Tibial nerve (tissue), 4 donors: ENCODE results near the gene FAM236C. TPM values are rescaled to one million over a fixed set of nuclear protein-coding genes. Genes with fewer than 3 reads are reported as not detected.
"Not testable (repeated sequence)": the region's sequence is repeated elsewhere in the genome, so short reads cannot be mapped to it uniquely, and the experiment has no call there.

Source experiments
- DNase-seq, 2 donors: peaks; one replicate each; pipeline ENCODE4 v3.0.0-alpha.2; 2019; ENCODE audit warnings: low spot score in 2 of 2
- H3K27ac ChIP-seq, 4 donors: fragments of 200-600 bp; sonication (generic) in 3 of 4; one replicate each; pipeline ENCODE4 v1.5.1; 2017 to 2019; ENCODE audit warnings: mild to moderate bottlenecking in 1 of 4
- H3K27me3 ChIP-seq, 2 donors: fragments of 200-600 bp; sonication (generic) in 1 of 2; one replicate each; pipeline versions ENCODE4 v1.5.1 to v1.6.0; 2017 to 2019
- H3K36me3 ChIP-seq, 3 donors: fragments of 200-600 bp; sonication (generic); one replicate each; pipeline ENCODE4 v1.5.1; 2018 to 2019
- H3K4me1 ChIP-seq, 4 donors: fragments of 200-600 bp; sonication (generic) in 3 of 4; one replicate each; pipeline ENCODE4 v1.5.1; 2017 to 2019
- H3K4me3 ChIP-seq, 4 donors: fragments of 200-600 bp; sonication (generic) in 3 of 4; one replicate each; pipeline ENCODE4 v1.5.1; 2017 to 2019; ENCODE audit warnings: mild to moderate bottlenecking in 1 of 4, moderate library complexity in 1 of 4
- H3K9me3 ChIP-seq, 4 donors: fragments of 200-600 bp; sonication (generic) in 3 of 4; one replicate each; pipeline ENCODE4 v1.5.1; 2017 to 2019
- WGBS, 2 donors: methylation state at CpG; one replicate each; pipeline ENCODE4 v1.1.5; 2018; 5-methylcytosine and 5-hydroxymethylcytosine counted together
- total RNA-seq, 4 donors: library from RNA; depleted of rRNA; stranded (reverse); fragments of >200 nt; gene quantifications; one replicate each; pipeline ENCODE4 v1.1.0, GENCODE V29; 2016

The FAM236C gene
- not detected for total RNA-seq

- WGBS, 2 donors, result no CpG with 5 or more reads among the region's 13 CpGs
- not testable (repeated sequence) for H3K36me3 ChIP-seq, H3K4me1 ChIP-seq, DNase-seq, H3K4me3 ChIP-seq, H3K27ac ChIP-seq, H3K9me3 ChIP-seq, H3K27me3 ChIP-seq
These were observed at the start of gene FAM236C for GRCh38 chrX:72912315-72912714. TSS of gene FAM236C (plus strand) at chrX:72912615. CDS start at chrX:72912715, 100 bp downstream.

- H3K4me3 ChIP-seq, result not testable (repeated sequence)
These were observed 29.5 kb upstream of the FAM236C start for GRCh38 chrX:72882898-72883297.

GRCh38 chrX:72889740-72890139 is 22.7 kb upstream of the FAM236C start:
- WGBS, 2 donors, result no CpG with 5 or more reads among the region's 14 CpGs

More at GRCh38 chrX:72882898-72883297, 29.5 kb upstream of the FAM236C start:
- WGBS, 2 donors, result no CpG with 5 or more reads among the region's 2 CpGs
- H3K27ac ChIP-seq, H3K9me3 ChIP-seq, DNase-seq, H3K4me1 ChIP-seq, H3K27me3 ChIP-seq, H3K36me3 ChIP-seq: not testable (repeated sequence)

GRCh38 chrX:72916096-72916495 is 3.7 kb downstream of the FAM236C start:
- H3K36me3 ChIP-seq, H3K27me3 ChIP-seq, H3K27ac ChIP-seq, H3K9me3 ChIP-seq, DNase-seq, H3K4me3 ChIP-seq, H3K4me1 ChIP-seq: not testable (repeated sequence)
- 92% methylated on average over 2 of the region's 5 CpGs; no CpG with 5 or more reads in 1 of the 2 donors for WGBS, 2 donors

More at GRCh38 chrX:72889740-72890139, 22.7 kb upstream of the FAM236C start:
- not testable (repeated sequence) for H3K27me3 ChIP-seq, H3K27ac ChIP-seq, H3K36me3 ChIP-seq, H3K4me1 ChIP-seq, DNase-seq, H3K4me3 ChIP-seq, H3K9me3 ChIP-seq

DNA sequence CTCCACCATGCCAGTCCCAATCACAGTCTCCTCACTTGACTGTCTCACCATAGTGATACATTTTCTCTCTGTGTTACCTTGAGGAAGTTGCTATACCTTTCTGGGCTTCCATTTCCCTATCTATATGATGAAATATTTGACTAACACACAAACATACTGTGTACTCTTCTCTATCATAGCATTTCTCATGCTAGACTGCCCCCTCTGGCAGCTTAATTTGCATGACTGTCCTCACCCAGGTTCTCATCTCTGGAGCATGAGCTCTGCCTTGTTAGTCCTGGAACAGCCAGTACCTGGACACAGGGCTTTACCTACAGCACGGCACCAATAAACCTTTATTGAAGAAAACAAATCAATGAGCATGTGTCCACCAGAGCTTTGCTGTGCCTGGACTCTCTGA is 19.9 kb downstream of the FAM236C start:
- H3K36me3 ChIP-seq, H3K4me3 ChIP-seq, H3K27me3 ChIP-seq, DNase-seq, H3K4me1 ChIP-seq, H3K9me3 ChIP-seq, H3K27ac ChIP-seq: not testable (repeated sequence)
- no CpG with 5 or more reads among the region's 1 CpG for WGBS, 2 donors

GRCh38 chrX:72936455-72936854 is 24.0 kb downstream of the FAM236C start:
- H3K4me1 ChIP-seq, H3K4me3 ChIP-seq, H3K9me3 ChIP-seq, H3K27me3 ChIP-seq, H3K27ac ChIP-seq, H3K36me3 ChIP-seq, DNase-seq: not testable (repeated sequence)
- WGBS, 2 donors, result no CpG with 5 or more reads among the region's 7 CpGs

DNA sequence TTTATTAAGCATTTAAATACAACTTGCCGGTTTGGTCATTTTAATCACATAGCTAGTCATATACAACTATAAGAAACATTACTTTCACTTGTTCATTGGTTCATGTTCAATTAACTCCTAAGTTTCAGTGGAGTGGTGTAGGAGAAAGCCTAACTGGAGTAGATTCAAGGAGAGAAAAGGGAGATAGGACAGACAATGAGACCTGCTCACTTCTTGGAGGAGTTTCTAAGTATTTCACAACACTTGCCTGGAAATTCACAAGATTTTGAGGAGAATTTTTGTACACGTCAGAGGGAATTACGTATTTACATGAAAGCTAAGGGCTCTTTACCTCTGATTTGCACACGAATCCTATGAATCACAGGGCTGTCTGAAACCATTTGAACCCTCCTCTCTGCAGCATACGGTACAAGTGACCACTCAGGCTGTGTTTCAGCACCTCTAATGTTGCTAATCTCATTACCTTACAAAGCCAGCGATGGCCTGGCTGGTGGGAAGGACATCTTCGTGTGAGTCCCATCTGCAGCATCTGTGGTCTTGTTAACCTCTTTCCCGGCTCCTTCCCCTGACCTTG is 24.6 kb downstream of the FAM236C start:
- H3K4me3 ChIP-seq, H3K27me3 ChIP-seq, H3K9me3 ChIP-seq, H3K36me3 ChIP-seq, H3K27ac ChIP-seq, DNase-seq, H3K4me1 ChIP-seq: not testable (repeated sequence)
- WGBS, 2 donors, result no CpG with 5 or more reads among the region's 8 CpGs

- WGBS, 2 donors, result no CpG with 5 or more reads among the region's 15 CpGs
- H3K4me3 ChIP-seq, H3K36me3 ChIP-seq, H3K9me3 ChIP-seq, H3K4me1 ChIP-seq, H3K27ac ChIP-seq, H3K27me3 ChIP-seq, DNase-seq: not testable (repeated sequence)
These were observed 25.5 kb downstream of the FAM236C start, which contains the start of gene FAM236A for GRCh38 chrX:72937906-72938305. TSS of gene FAM236A (plus strand) at chrX:72938206. CDS start at chrX:72938263, 57 bp downstream.

DNA sequence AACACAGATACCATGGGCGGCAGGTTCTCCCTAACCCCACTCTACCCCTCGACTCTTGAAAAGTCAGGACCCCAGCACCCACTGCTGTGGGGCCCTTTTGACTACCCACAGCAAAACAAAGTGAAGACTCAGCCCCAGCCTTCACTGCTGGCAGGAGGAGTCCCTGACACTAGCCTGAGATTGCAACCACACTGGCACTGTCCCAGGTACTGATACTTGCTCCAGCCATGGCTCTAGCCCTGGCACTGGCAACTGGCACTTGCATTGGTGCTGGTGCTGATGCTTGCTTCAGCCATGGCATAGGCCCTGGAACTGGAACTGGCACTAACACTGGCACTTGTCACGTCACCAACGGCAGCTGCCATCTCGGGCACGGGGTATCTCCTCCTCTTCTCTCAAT is 29.9 kb downstream of the FAM236C start:
- WGBS, 2 donors, result no CpG with 5 or more reads among the region's 6 CpGs
- not testable (repeated sequence) for H3K27ac ChIP-seq, H3K36me3 ChIP-seq

GRCh38 chrX:72943035-72943818 is 30.8 kb downstream of the FAM236C start:
- H3K4me3 ChIP-seq, H3K9me3 ChIP-seq, H3K27me3 ChIP-seq, H3K27ac ChIP-seq, DNase-seq, H3K4me1 ChIP-seq, H3K36me3 ChIP-seq: not testable (repeated sequence)
- WGBS, 2 donors, result no CpG with 5 or more reads among the region's 44 CpGs

More for the DNA sequence above, 29.9 kb downstream of the FAM236C start:
- not testable (repeated sequence) for H3K4me1 ChIP-seq, H3K9me3 ChIP-seq, DNase-seq, H3K27me3 ChIP-seq, H3K4me3 ChIP-seq

DNA sequence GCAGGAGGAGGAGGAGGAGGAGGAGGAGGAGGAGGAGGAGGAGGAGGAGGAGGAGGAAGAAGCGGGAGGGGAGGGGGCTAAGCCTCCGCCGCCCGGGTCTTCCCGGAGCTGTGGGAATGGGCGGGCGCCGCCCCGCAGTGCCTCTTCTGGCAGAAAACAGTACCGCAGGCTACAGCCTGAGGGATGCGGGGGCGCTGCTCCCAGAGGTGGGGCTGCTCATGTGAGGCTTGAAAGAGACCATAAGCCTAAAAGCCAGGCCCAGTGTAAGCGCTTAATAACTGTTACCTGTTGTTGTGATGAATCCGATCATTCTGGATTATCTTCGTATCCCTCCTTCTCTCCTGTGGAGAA is 31.4 kb downstream of the FAM236C start, which contains the start of gene DMRTC1:
TSS of gene DMRTC1 (minus strand) at position 19 of the 351 bp plus-strand sequence. CDS start 68,143 bp downstream, outside the sequence.
- H3K27me3 ChIP-seq, H3K27ac ChIP-seq, H3K36me3 ChIP-seq, H3K4me1 ChIP-seq, H3K4me3 ChIP-seq, DNase-seq, H3K9me3 ChIP-seq: not testable (repeated sequence)
- WGBS, 2 donors, result no CpG with 5 or more reads among the region's 15 CpGs

GRCh38 chrX:72959971-72960370 is 47.6 kb downstream of the FAM236C start:
- H3K27me3 ChIP-seq, DNase-seq, H3K4me1 ChIP-seq, H3K27ac ChIP-seq, H3K4me3 ChIP-seq, H3K9me3 ChIP-seq, H3K36me3 ChIP-seq: not testable (repeated sequence)
- WGBS, 2 donors, result no CpG with 5 or more reads among the region's 9 CpGs
